ENCODE data around the gene LGALS1.

The LGALS1 gene

GRCh38 chr22:37664249-37665101 is 11.0 kb upstream of the LGALS1 start:
- no peak overlapping the region for H3K4me3 ChIP-seq (ENCODE audit: low read depth, low read length)
- TF ChIP-seq, protein P1, sequence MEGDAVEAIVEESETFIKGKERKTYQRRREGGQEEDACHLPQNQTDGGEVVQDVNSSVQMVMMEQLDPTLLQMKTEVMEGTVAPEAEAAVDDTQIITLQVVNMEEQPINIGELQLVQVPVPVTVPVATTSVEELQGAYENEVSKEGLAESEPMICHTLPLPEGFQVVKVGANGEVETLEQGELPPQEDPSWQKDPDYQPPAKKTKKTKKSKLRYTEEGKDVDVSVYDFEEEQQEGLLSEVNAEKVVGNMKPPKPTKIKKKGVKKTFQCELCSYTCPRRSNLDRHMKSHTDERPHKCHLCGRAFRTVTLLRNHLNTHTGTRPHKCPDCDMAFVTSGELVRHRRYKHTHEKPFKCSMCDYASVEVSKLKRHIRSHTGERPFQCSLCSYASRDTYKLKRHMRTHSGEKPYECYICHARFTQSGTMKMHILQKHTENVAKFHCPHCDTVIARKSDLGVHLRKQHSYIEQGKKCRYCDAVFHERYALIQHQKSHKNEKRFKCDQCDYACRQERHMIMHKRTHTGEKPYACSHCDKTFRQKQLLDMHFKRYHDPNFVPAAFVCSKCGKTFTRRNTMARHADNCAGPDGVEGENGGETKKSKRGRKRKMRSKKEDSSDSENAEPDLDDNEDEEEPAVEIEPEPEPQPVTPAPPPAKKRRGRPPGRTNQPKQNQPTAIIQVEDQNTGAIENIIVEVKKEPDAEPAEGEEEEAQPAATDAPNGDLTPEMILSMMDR (IDR thresholded peaks at IDR 0.05; ENCODE audit: borderline replicate concordance, insufficient read depth, low read depth, low read length), result no peak

GRCh38 chr22:37665487-37665886 is 9.9 kb upstream of the LGALS1 start:
- H3K4me3 ChIP-seq (ENCODE audit: low read depth, low read length), result no peak overlapping the region
- TF ChIP-seq, protein P1 (IDR thresholded peaks at IDR 0.05; ENCODE audit: borderline replicate concordance, insufficient read depth, low read depth, low read length), result no peak

- no peak overlapping the region for H3K4me3 ChIP-seq (ENCODE audit: low read depth, low read length)
- TF ChIP-seq, protein P1 (IDR thresholded peaks at IDR 0.05; ENCODE audit: borderline replicate concordance, insufficient read depth, low read depth, low read length), result no peak
Measured at GRCh38 chr22:37669586-37669985, 5.8 kb upstream of the LGALS1 start.

GRCh38 chr22:37672206-37672919 is 3.1 kb upstream of the LGALS1 start:
- TF ChIP-seq, protein P1 (IDR thresholded peaks at IDR 0.05; ENCODE audit: borderline replicate concordance, insufficient read depth, low read depth, low read length), result 0 out of 2 replicates have a peak, but pooled peaks have one; percentile 13
- H3K4me3 ChIP-seq (ENCODE audit: low read depth, low read length), result no peak overlapping the region

GRCh38 chr22:37672920-37673455 is 2.4 kb upstream of the LGALS1 start:
- TF ChIP-seq, protein P1 (IDR thresholded peaks at IDR 0.05; ENCODE audit: borderline replicate concordance, insufficient read depth, low read depth, low read length), result no peak
- no peak overlapping the region for H3K4me3 ChIP-seq (ENCODE audit: low read depth, low read length)

DNA sequence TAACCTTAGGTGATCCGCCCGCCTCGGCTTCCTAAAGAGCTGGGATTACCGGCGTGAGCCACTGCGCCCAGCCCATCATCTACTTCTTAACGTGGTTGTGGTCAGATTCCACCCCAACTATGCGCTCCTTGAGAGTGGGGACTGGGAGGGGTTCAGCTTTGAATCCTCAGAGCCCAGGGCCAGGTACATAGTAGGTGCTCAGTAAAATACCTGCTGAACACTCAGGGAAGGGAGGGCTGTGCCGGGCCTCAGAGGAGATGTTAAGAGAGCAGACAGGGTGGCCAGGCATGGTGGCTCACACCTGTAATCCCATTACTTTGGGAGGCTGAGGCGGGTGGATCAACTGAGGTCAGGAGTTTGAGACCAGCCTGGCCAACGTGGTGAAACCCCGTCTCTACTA is 1.2 kb upstream of the LGALS1 start:
- TF ChIP-seq, protein P1 (IDR thresholded peaks at IDR 0.05; ENCODE audit: borderline replicate concordance, insufficient read depth, low read depth, low read length), result no peak
- H3K4me3 ChIP-seq (ENCODE audit: low read depth, low read length), result no peak overlapping the region

Measured in GM12875 (cell line).